Keratinocyte (primary cell): ENCODE data around the gene RAI2. TPM values are rescaled to one million over a fixed set of nuclear protein-coding genes. Genes with fewer than 3 reads are reported as not detected.

Experiments used
- DNase-seq: peaks from one replicate; pipeline ENCODE4 v3.0.0-alpha.2; 2011; ENCODE audit warnings: low read depth, missing footprints, low spot score
- FAIRE-seq: peaks from 2 replicates; lab custom pipeline; 2011; peaks lifted over from hg19 to GRCh38; lab: Jason Lieb, UNC
- H2AFZ ChIP-seq: 2 replicates; pipeline ENCODE4 v1.6.0; 2012; ENCODE audit warnings: low read length, control low read depth, inconsistent platforms; ENCODE audit not compliant: control insufficient read depth
- H3K27ac ChIP-seq: 2 replicates; pipeline ENCODE4 v1.5.1; 2011; ENCODE audit warnings: low read length; ENCODE audit not compliant: control insufficient read depth, insufficient read depth
- H3K27me3 ChIP-seq: 3 replicates; pipeline ENCODE4 v1.6.0; 2011; ENCODE audit warnings: low read length; ENCODE audit not compliant: control insufficient read depth, insufficient read depth; ENCODE audit errors: extremely low read depth
- H3K36me3 ChIP-seq, 2 experiments: 2 replicates in 1 of 2; 3 replicates in 1 of 2; pipeline ENCODE4 v1.5.1; 2011; ENCODE audit warnings: low read length in 2 of 2, mild to moderate bottlenecking in 1 of 2; ENCODE audit not compliant: control insufficient read depth in 2 of 2, insufficient read depth in 2 of 2; ENCODE audit errors: extremely low read depth in 1 of 2
- H3K4me1 ChIP-seq: 3 replicates; pipeline ENCODE4 v1.5.1; 2011; ENCODE audit warnings: low read length; ENCODE audit not compliant: control insufficient read depth, insufficient read depth; ENCODE audit errors: extremely low read depth
- H3K4me2 ChIP-seq: 3 replicates; pipeline ENCODE4 v1.6.0; 2011; ENCODE audit warnings: low read depth, low read length; ENCODE audit not compliant: control insufficient read depth, insufficient read depth; ENCODE audit errors: extremely low read depth
- H3K4me3 ChIP-seq, 3 experiments: fragments of 200-600 bp in 1 of 3; sonication (generic) in 1 of 3; 2 replicates in 2 of 3; 3 replicates in 1 of 3; pipeline ENCODE4 v1.5.1; 2011 to 2016; ENCODE audit warnings: low read length in 3 of 3, mild to moderate bottlenecking in 3 of 3, control low read depth in 2 of 3, inconsistent platforms in 1 of 3, low read depth in 1 of 3, mixed read lengths in 1 of 3, mixed run types in 1 of 3, moderate library complexity in 1 of 3; ENCODE audit not compliant: control insufficient read depth in 2 of 3, insufficient read depth in 2 of 3; ENCODE audit errors: extremely low read depth in 1 of 3
- H3K79me2 ChIP-seq: 2 replicates; pipeline ENCODE4 v1.6.0; 2012; ENCODE audit warnings: low read length; ENCODE audit not compliant: control insufficient read depth, insufficient read depth
- H3K9ac ChIP-seq: 3 replicates; pipeline ENCODE4 v1.6.0; 2011; ENCODE audit warnings: low read length; ENCODE audit not compliant: control insufficient read depth, insufficient read depth; ENCODE audit errors: extremely low read depth
- H3K9me1 ChIP-seq: 3 replicates; pipeline ENCODE4 v1.6.0; 2011; ENCODE audit warnings: low read length; ENCODE audit not compliant: control insufficient read depth, insufficient read depth; ENCODE audit errors: extremely low read depth
- H3K9me3 ChIP-seq: 2 replicates; pipeline ENCODE4 v1.5.1; 2012; ENCODE audit warnings: low read depth, low read length; ENCODE audit not compliant: control insufficient read depth
- H4K20me1 ChIP-seq: 3 replicates; pipeline ENCODE4 v1.6.0; 2011; ENCODE audit warnings: low read length; ENCODE audit not compliant: control insufficient read depth, insufficient read depth; ENCODE audit errors: extremely low read depth
- EZH2 ChIP-seq: IDR thresholded peaks from one replicate; pipeline ENCODE4 v1.6.1; 2012; ENCODE audit warnings: inconsistent platforms, mild to moderate bottlenecking, low read length, moderate library complexity
- dilution Hi-C: fragments of 300-500 bp; cut with MboI; formaldehyde crosslinking; loops from one replicate; pipeline ENCODE4 v1.7.0; 2020; ENCODE audit warnings: low sequenced_read_pairs; ENCODE audit not compliant: extremely low pct_ligation_motif_present
- polyA plus RNA-seq, 5 experiments: library from polyadenylated mRNA; depleted of rRNA in 3 of 5; stranded (reverse) in 3 of 5; stranded (forward) in 1 of 5; unstranded in 1 of 5; fragments of >200 nt; gene quantifications; 1 replicate in 1 of 5; 2 replicates in 3 of 5; 3 replicates in 1 of 5; pipeline versions ENCODE4 v1.2.1 to v1.2.3, GENCODE V29; 2011 to 2012; ENCODE audit warnings: missing spikeins in 2 of 5, low read depth in 1 of 5, low replicate concordance in 1 of 5
- TF ChIP-seq, protein P1 (sequence below), 3 experiments: IDR thresholded peaks in 1 of 3; conservative IDR thresholded peaks in 1 of 3; optimal IDR thresholded peaks in 1 of 3; 2 replicates in 2 of 3; 3 replicates in 1 of 3; pipeline versions ENCODE3 to v1.5.1; 2011; ENCODE audit warnings: low read length in 3 of 3, mild to moderate bottlenecking in 3 of 3, moderate library complexity in 2 of 3, control low read depth in 1 of 3, inconsistent platforms in 1 of 3; ENCODE audit not compliant: insufficient read depth in 2 of 3; ENCODE audit errors: extremely low read depth in 1 of 3

RAI2 gene
- polyA plus RNA-seq, 1 donor (not counting 4 experiments of a cell fraction or from before 2014, with no cell fraction given) = not detected

DNA sequence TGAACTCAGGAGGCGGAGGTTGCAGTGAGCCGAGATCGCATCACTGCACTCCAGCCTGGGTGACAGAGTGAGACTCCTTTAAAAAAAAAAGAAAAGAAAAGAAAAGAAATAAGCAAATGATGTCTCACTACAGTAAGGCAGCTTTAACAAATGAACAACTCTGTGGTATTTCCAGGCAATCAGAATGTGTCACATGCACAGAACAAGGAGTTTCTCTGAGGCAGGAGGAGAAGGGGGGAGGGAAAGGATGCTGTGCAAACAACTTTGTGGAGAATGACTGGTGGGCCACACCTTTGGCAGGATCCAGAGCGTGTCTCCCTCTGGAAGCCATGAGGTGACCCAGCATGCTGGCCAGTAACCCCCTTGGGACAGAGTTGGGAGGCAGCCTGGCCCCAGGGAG, 57.6 kb downstream of the RAI2 start:
- Histone ChIP-seq H3K9me3 (no peaks in the 10 kb centered on the region), H3K9me1 (no peaks in the 10 kb centered on the region), H2AFZ (no peak overlapping the region), H4K20me1 (no peaks in the 10 kb centered on the region), H3K27ac (no peak overlapping the region), H3K36me3 (no peaks in the 10 kb centered on the region), H3K27me3 (no peaks in the 10 kb centered on the region), H3K4me2 (no peak overlapping the region), H3K4me1 (no peaks in the 10 kb centered on the region), H3K9ac (no peak overlapping the region), H3K4me3 (no peak overlapping the region), H3K79me2 (no peaks in the 10 kb centered on the region)
- no peak for TF ChIP-seq EZH2
- TF ChIP-seq, protein P1, sequence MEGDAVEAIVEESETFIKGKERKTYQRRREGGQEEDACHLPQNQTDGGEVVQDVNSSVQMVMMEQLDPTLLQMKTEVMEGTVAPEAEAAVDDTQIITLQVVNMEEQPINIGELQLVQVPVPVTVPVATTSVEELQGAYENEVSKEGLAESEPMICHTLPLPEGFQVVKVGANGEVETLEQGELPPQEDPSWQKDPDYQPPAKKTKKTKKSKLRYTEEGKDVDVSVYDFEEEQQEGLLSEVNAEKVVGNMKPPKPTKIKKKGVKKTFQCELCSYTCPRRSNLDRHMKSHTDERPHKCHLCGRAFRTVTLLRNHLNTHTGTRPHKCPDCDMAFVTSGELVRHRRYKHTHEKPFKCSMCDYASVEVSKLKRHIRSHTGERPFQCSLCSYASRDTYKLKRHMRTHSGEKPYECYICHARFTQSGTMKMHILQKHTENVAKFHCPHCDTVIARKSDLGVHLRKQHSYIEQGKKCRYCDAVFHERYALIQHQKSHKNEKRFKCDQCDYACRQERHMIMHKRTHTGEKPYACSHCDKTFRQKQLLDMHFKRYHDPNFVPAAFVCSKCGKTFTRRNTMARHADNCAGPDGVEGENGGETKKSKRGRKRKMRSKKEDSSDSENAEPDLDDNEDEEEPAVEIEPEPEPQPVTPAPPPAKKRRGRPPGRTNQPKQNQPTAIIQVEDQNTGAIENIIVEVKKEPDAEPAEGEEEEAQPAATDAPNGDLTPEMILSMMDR (optimal IDR thresholded peaks at IDR 0.05 in 1 of 3, IDR thresholded peaks at IDR 0.05 in 1 of 3, conservative IDR thresholded peaks at IDR 0.05 in 1 of 3; ENCODE audit: extremely low read depth in 1 of 3, insufficient read depth in 2 of 3, low read length in 3 of 3) = no peak
- no peak for FAIRE-seq
- no peak for DNase-seq
- dilution Hi-C loops = no loop called here

DNA sequence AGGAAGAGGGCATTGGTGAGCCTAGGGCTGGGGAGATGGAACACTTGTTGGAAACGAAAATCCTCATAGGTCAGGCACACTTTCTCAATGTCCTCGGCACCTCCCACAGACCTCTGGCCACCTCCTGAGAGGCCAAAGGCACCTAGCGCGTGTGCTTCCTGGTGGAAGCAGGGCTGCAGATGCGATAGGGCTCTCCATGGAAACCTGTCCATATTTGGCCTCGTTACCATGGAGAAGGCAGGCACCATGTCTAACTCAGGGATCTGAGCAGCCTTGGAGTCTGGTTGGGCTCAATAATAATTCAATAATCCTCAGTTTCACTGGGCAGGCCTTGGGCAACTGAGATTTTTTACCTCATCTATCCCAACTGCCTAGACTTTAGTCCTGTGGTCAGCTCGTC, 58.3 kb downstream of the RAI2 start:
- DNase-seq (no peak), FAIRE-seq (no peak)
- H3K79me2 ChIP-seq = no peaks in the 10 kb centered on the region
- no peaks in the 10 kb centered on the region for H3K9me1 ChIP-seq
- H3K36me3 ChIP-seq = no peaks in the 10 kb centered on the region
- no peaks in the 10 kb centered on the region for H3K27me3 ChIP-seq
- TF ChIP-seq EZH2 = no peak
- TF ChIP-seq, protein P1 (optimal IDR thresholded peaks at IDR 0.05 in 1 of 3, IDR thresholded peaks at IDR 0.05 in 1 of 3, conservative IDR thresholded peaks at IDR 0.05 in 1 of 3; ENCODE audit: extremely low read depth in 1 of 3, insufficient read depth in 2 of 3, low read length in 3 of 3) = no peak
- no peak overlapping the region for H3K27ac ChIP-seq
- dilution Hi-C loops = no loop called here
- H3K9ac ChIP-seq = no peak overlapping the region
- H3K4me1 ChIP-seq = no peaks in the 10 kb centered on the region
- H2AFZ ChIP-seq = no peak overlapping the region
- H3K4me3 ChIP-seq = no peak overlapping the region
- H3K9me3 ChIP-seq = no peaks in the 10 kb centered on the region
- no peak overlapping the region for H3K4me2 ChIP-seq
- H4K20me1 ChIP-seq = no peaks in the 10 kb centered on the region
